Activated CD4-positive, CD25-positive, alpha-beta regulatory T cell treated with anti-CD3 and anti-CD28 coated beads, Interleukin-2, amount 50 U/mL, for 72 hours (primary cell): ENCODE data around the gene SLC25A26.

Experiments used
- DNase-seq: peaks from one replicate; pipeline ENCODE4 v3.0.0; 2021

Gene SLC25A26

GRCh38 chr3:66338927-66339326 is 118.1 kb downstream of the SLC25A26 start:
- DNase-seq, result no peak

GRCh38 chr3:66342717-66343356 is 122.0 kb downstream of the SLC25A26 start:
- no peak for DNase-seq

GRCh38 chr3:66344391-66344811 is 123.6 kb downstream of the SLC25A26 start:
- DNase-seq, result no peak

- no peak for DNase-seq
Measured at GRCh38 chr3:66344848-66345578, 124.2 kb downstream of the SLC25A26 start.

GRCh38 chr3:66348704-66349103 is 127.9 kb downstream of the SLC25A26 start:
- no peak for DNase-seq

- no peak for DNase-seq
Measured at GRCh38 chr3:66350601-66351000, 129.8 kb downstream of the SLC25A26 start.

- DNase-seq, result no peak
Measured at GRCh38 chr3:66353039-66353438, 132.2 kb downstream of the SLC25A26 start.

GRCh38 chr3:66353530-66353929 is 132.7 kb downstream of the SLC25A26 start:
- no peak for DNase-seq

- DNase-seq, result no peak
Measured at GRCh38 chr3:66354001-66354400, 133.2 kb downstream of the SLC25A26 start.

GRCh38 chr3:66355394-66355793 is 134.6 kb downstream of the SLC25A26 start:
- DNase-seq, result no peak

- no peak for DNase-seq
Measured at GRCh38 chr3:66355997-66356396, 135.2 kb downstream of the SLC25A26 start.

- no peak for DNase-seq
Measured at GRCh38 chr3:66361356-66361755, 140.6 kb downstream of the SLC25A26 start.

GRCh38 chr3:66362541-66362941 is 141.7 kb downstream of the SLC25A26 start:
- no peak for DNase-seq

GRCh38 chr3:66363148-66363547 is 142.3 kb downstream of the SLC25A26 start:
- no peak for DNase-seq

- no peak for DNase-seq
Measured at GRCh38 chr3:66365080-66365479, 144.3 kb downstream of the SLC25A26 start.

- no peak for DNase-seq
Measured at GRCh38 chr3:66366747-66367146, 145.9 kb downstream of the SLC25A26 start.

- DNase-seq, result no peak
Measured at GRCh38 chr3:66367979-66368378, 147.2 kb downstream of the SLC25A26 start.

- DNase-seq, result no peak
Measured at GRCh38 chr3:66370179-66370578, 149.4 kb downstream of the SLC25A26 start.

- DNase-seq, result no peak
Measured at GRCh38 chr3:66371432-66371831, 150.6 kb downstream of the SLC25A26 start.

- DNase-seq, result no peak
Measured at GRCh38 chr3:66372681-66373350, 152.0 kb downstream of the SLC25A26 start.

GRCh38 chr3:66376568-66376967 is 155.8 kb downstream of the SLC25A26 start:
- DNase-seq, result no peak

GRCh38 chr3:66377800-66378199 is 157.0 kb downstream of the SLC25A26 start:
- DNase-seq, result no peak

- DNase-seq, result peak; percentile 45
Measured at GRCh38 chr3:66378256-66378655, 157.5 kb downstream of the SLC25A26 start.

GRCh38 chr3:66379565-66379964 is 158.8 kb downstream of the SLC25A26 start:
- no peak for DNase-seq
